GM10847 (cell line): Measurements from ENCODE around the gene BRICD5.

ENCODE experiments used
- POLR2A ChIP-seq: IDR thresholded peaks from 2 replicates; pipeline ENCODE4 v1.6.1; 2011; ENCODE audit not compliant: insufficient read length; ENCODE audit errors: extremely low read depth

BRICD5 gene

DNA sequence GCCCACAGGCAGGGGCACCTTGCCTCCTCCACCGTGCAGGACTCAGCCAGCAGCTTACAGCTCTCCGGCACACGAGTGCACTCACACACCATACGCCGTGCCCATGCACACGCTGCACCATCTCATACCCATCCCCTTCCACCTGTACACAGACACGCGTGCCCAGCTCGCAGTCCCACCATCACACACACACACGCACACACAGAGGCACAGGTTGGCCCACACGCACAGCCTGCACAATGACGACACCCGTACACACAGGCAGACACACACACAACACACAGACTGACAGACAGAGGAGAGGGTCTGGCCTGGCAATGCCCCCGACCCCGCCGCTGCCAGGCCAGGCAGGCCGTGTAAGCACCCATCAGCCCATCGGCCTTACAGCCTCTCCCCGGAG, 26.3 kb downstream of the BRICD5 start:
- TF ChIP-seq POLR2A = no peak

DNA sequence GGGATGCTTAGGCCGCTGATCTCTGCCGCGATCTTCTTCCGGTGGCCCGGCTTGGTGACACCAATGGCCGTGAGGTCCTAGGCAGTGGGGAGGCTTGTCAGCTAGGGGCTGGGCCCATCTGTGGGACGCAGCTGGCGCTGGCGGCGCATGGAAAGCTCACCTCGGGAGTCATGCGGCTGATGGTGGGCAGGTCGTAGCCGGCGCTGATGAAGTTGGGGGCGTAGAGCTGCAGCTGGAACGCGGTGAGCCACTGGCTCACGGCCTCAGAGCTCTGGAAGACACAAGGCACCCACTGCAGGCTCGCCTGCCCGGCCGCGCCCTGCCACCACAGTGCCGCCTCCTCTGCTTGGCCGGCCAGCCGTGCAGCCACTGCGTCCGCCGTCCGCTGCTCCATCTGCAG, 27.0 kb downstream of the BRICD5 start:
- TF ChIP-seq POLR2A = no peak

DNA sequence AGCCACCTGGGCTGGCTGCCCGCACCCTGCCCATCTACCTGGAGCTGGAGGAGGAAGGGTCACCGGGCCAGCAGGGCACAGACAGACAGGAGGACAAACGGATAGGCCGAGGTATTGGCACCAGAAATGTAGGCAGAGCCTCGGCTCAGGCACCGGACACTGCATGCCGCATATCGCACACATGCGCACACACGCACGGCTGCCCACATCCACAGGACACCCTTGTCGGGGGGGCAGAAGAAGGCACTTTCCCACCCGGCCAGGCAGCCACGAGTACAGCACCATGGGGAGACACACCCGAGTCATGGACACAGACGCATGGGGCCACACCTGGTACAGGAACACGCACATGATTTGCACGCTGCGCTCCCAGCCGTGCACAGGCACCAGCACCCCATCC, 28.7 kb downstream of the BRICD5 start:
- TF ChIP-seq POLR2A = no peak

DNA sequence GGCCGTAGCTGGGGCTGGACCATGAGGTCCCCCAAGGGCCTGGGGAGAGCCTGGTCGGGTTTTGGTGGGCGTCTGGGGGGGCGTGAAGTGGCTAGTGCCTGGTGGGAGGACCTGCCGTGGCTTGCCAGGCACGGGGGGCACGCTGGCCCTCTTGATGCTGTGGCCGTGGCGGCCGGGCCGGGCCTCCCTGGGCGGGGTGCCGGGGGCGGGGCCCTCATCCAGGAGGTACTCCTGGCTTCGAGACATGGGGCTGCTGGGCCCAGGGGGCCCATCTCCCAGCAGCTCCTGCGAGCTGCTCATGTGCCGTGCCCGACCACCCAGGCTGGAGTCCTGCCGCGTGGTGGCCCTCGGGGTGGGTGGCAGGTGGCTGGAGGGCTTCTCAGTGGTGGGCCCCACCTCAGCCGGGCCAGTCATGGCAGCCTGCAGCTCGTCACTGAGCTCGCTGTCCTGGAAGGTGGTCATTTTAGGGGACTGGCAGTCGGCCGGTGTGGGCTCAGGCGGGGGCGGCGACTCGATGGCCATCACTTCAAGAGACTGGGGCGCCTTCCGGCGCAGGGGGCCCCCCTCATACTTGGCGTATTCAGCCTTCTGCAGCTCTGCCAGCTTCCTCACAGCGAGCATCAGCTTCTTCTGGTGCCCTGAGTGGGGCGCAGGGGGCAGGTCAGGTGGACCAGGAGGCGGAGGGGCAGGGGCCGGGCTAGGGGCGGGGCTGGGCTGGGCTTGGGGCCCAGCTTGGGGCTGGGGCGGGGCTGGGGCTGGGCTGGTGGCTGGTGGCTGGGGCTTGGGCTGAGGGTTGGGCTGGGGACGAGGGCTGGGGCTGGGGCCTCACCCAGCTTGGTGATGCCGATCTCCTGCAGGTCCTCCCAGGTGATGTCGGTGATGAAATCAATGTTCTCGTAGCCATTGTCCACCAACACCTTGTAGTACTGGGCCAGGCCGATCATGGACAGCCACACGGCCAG, 29.4 kb downstream of the BRICD5 start:
- no peak for TF ChIP-seq POLR2A

DNA sequence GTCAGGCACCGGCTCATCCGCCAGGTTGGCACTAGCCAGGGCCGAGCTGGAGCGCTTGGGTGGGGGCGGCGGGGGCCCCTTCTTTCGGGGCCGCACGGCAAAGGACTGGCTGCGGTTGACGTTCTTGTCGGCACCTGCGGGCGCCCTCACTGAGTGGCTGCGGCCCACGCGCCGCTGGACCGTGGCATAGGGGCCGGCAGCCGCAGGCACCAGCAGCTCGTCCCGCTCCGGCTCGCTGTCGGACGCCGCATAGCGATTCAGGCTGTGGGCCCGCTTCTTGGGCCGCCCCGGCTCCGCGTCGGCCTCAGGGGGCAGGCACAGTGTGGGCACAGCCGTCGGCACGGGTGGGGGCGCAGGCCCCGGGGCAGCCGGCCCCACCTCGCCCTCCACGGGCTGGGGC, 30.2 kb downstream of the BRICD5 start:
- no peak for TF ChIP-seq POLR2A

DNA sequence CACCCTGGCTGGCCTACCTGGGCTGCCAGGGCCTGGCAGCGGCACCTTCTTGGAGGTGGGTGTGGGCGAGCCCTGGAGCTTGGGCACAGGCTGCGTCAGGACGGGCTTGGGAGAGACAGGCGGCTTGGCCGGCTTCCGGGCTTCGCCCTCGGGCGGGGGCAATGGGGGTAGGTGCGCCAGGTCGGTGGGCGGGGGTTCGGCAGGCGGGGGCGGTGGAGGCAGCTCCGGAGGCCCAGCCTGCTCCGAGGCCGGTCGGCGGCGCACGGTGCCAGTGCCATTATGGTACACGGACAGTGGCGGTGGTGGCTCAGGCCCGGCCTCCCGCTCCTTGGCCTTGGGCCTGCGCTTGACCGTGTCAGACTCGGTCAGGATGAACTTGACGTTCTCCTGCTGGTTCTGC, 31.1 kb downstream of the BRICD5 start:
- TF ChIP-seq POLR2A = no peak

DNA sequence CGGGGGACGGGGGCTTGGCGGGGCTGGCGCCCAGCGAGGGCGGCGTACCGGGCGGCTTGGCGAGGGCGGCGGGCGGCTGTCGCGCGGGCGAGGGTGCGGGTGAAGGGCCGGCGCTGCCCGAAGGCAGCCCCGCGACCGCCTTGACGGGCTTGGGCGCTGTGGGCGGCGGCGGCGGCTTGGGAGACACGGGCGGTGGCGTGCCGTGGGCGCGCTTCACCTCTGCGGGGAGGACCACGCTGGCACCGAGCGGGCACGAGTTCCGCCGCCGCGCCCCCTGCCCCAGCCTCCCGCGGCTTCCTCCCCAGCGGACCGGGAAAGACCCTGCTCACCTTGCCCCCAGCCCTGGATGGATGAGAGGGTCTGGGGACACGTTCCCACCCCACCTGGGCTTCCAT, 31.6 kb downstream of the BRICD5 start:
- TF ChIP-seq POLR2A = no peak

DNA sequence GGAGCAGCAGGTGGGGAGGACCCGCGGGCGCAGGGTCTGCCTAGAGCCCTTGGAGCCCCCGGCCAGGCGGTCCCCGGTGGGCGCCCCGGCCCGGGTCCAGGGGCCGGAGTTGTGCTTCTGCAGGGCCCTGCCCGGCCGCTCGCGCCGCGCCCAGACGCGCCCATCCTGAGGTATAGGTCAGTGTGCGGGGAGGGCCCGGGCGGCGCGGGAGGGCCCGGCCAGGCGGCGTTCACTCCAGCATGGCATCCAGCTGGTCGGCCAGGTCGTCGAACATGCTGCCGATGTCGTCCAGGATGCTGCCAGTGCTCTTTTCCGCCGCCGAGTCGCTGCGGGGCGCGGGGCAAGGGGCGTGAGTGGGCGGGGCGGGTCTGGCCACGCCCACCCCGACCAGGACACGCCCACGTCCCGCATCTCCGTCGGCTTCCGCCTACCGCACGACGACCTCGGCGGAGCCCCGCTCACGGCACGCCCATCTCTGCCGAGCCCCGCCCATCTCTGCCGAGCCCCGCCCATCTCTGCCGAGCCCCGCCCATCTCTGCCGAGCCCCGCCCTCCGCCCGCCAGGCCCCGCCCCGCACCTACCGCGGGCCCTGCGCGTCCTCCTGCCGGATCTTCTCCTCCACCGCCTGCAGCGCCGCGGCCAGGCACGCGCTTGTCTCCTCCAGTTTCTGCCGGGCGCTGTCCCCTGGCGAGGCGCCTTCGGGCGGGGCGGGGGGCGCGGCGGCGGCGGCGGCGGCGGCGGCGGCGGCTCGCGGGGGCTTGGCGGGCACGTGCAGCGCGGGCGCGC, 32.1 kb downstream of the BRICD5 start:
- TF ChIP-seq POLR2A = no peak

DNA sequence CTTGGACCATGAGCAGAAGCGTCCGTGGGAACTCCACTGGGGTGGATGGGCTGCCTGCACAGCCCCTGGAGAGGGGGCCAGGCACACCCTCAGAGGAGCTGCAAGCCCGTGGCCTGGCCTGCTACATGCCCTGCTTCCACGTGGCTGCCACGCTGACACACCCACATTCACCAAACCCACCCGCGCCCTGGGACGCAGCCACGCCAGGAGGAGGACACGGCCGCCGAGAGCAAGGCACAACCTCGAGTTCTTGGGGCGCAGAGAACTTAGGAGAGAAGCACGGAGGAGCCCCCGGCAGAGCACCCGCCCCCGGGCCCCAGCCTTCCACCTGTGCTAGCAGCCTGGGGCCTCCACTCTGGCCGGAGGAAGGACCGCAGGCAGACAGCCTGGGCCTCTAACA, 33.1 kb downstream of the BRICD5 start:
- no peak for TF ChIP-seq POLR2A

DNA sequence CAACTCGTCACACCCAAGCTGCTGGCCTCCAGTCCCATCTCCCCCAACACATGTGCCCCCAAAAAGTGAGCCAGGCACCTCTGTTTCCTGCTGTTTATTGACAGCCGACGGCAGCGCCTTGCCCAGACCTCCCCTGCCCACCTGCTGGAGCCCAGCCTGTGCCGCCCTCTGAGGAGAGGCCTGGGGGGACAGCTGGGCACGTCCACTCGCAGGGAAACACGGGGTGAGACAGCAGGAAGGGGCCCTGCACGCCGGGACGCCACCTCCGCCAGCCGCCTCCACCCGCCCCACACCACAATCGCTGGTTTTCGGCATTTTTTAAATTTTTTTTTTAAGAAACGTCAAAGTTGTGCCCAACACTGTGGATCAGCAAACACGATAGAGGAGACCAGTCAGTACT, 33.6 kb downstream of the BRICD5 start:
- no peak for TF ChIP-seq POLR2A

DNA sequence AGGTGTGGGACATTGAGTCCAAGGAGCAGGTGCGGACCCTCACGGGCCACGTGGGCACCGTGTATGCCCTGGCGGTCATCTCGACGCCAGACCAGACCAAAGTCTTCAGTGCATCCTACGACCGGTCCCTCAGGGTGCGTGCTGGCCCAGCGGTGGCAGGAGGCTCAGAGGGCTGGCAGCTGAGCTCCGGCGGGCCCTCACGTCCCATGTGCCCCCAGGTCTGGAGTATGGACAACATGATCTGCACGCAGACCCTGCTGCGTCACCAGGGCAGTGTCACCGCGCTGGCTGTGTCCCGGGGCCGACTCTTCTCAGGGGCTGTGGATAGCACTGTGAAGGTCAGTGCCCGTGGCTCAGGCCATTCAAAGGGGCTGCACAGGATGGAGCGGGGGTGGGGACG, 34.6 kb downstream of the BRICD5 start:
- no peak for TF ChIP-seq POLR2A

DNA sequence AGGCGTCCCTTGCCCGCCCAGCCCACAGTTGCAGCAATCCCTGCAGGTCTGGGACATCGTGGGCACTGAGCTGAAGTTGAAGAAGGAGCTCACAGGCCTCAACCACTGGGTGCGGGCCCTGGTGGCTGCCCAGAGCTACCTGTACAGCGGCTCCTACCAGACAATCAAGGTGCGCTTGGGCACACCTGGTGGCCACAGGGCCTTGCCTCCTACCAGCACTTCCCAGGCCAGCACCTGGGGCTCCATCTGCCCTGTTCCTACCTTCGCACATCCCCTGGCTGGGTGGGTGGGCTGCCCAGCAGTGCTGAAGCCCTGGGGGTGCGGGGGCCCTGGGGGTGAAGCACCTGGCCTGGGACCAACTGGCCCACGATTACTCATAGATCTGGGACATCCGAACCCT, 35.2 kb downstream of the BRICD5 start:
- TF ChIP-seq POLR2A = no peak

DNA sequence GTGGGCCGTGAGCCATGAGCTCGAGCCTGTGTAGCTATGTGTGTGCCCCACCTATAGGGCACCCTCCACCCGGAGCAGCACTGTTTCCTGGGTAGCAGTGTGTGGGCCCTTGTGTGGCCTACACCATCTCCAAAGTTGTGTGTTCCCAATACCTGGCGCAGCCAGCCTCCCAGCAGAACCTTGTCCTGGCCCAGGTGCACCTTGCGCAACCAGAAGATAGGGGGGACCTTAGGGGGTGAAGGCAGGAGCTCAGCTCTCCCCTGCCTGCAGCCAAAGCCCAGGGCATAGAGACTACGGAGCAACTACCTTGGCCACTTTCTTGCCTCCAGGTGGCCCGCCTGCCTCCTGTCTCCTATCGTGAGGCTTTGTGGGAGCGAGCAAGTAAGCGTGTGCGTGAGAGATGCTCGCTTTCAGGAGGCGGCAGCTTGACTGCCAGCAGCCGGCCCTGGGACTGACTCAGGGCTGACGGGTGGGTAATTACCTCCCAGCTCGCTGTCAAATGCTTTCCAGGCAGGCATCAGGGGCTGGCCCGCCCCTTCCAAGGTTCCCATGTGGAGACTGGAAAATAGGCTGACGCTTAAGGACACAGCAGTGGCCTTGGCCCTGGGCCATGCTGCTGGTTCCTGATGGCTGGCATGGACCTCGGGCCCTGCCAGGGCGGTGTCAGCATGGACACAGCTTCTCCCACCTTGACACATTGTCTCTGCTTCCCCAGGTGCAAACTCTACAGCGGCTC, 36.1 kb downstream of the BRICD5 start:
- no peak for TF ChIP-seq POLR2A

DNA sequence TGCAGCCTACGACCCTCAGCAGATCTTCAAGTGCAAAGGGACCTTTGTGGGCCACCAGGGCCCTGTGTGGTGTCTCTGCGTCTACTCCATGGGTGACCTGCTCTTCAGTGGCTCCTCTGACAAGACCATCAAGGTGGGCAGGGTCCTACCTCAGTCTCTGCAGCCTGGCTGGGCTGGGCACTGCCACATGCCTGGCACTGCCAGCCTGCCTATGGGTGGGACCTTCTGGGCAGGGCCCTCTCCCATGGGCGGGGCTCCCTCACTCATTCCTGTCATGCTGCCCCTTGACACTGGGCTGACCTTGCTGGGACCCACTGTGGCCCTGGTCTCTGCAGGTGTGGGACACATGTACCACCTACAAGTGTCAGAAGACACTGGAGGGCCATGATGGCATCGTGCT, 36.7 kb downstream of the BRICD5 start:
- TF ChIP-seq POLR2A = no peak

DNA sequence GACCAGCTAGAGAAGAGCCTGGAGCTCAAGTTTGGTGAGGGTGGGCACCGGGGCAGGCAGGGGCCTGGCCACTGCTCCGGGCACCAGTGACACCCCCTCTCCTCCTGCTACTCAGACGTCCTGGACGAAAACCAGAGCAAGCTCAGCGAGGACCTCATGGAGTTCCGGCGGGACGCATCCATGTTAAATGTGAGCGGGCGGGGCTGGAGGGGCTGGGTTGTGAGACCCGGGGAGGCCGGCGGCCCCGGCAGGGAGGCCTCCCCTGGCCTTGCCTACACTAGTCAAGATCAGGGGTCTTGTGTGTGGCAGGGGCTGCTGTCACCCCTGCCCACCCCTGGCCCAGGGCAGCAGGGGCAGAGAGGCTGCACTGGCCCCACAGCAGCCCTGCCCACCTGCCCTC, 37.3 kb downstream of the BRICD5 start:
- no peak for TF ChIP-seq POLR2A
